Large intestine (tissue), 3 donors: ENCODE data around the gene PINK1. TPM values are rescaled to one million over a fixed set of nuclear protein-coding genes. Genes with fewer than 3 reads are reported as not detected.

Experiments used
- DNase-seq, 2 donors: peaks; one replicate each; pipeline versions ENCODE4 v3.0.0 to v3.0.0-alpha.2; 2013
- H3K27ac ChIP-seq: one replicate; pipeline ENCODE4 v1.5.1; 2013; ENCODE audit warnings: low read length
- H3K27me3 ChIP-seq: 2 replicates; pipeline ENCODE4 v1.6.1; 2013; ENCODE audit warnings: low read length; ENCODE audit not compliant: control insufficient read depth, insufficient read depth
- H3K36me3 ChIP-seq: 2 replicates; pipeline ENCODE4 v1.6.1; 2013; ENCODE audit warnings: low read length; ENCODE audit not compliant: control insufficient read depth, insufficient read depth
- H3K4me1 ChIP-seq: one replicate; pipeline ENCODE4 v1.6.1; 2013; ENCODE audit warnings: low read length; ENCODE audit not compliant: control insufficient read depth, insufficient read depth
- H3K4me3 ChIP-seq: one replicate; pipeline ENCODE4 v1.5.1; 2013; ENCODE audit warnings: low read length
- H3K9me3 ChIP-seq: one replicate; pipeline ENCODE4 v1.6.1; 2013; ENCODE audit warnings: mild to moderate bottlenecking, low read depth, low read length, moderate library complexity; ENCODE audit not compliant: control insufficient read depth
- WGBS: methylation state at CpG from one replicate; pipeline ENCODE4 v1.1.5; 2013; ENCODE audit warnings: low lambda C conversion rate; ENCODE audit not compliant: insufficient coverage; 5-methylcytosine and 5-hydroxymethylcytosine counted together
- polyA plus RNA-seq: library from polyadenylated mRNA; unstranded; fragments of 120-200 nt; gene quantifications from one replicate; pipeline ENCODE4 v1.2.1, GENCODE V29; 2013

PINK1 gene
- polyA plus RNA-seq, 1 donor: 36.3 TPM

- Histone ChIP-seq H3K27me3 (no peaks in the 10 kb centered on the region), H3K4me1 (peaks cover 13% of the 10 kb centered on the region), H3K36me3 (peaks cover 23% of the 10 kb centered on the region), H3K4me3 (peak within 1 kb of the TSS; percentile 98), H3K9me3 (peaks cover 5% of the 10 kb centered on the region), H3K27ac (peak within 1 kb of the TSS; percentile 53)
- WGBS: no CpG with 5 or more reads among the region's 58 CpGs
- DNase-seq: peak; percentile 96 to 98
Measured at GRCh38 chr1:20661207-20662109, 28.2 kb downstream of the PINK1 start, which contains the start of gene DDOST. Gene DDOST, minus strand, starts transcription at chr1:20661369. Its CDS starts 19 bp downstream, at chr1:20661350.

- no peak for DNase-seq
- H3K27ac ChIP-seq: peak overlapping the region; percentile 53
- peak overlapping the region; percentile 98 for H3K4me3 ChIP-seq
- H3K4me1 ChIP-seq: peaks cover 13% of the 10 kb centered on the region
- WGBS: no CpG with 5 or more reads among the region's 7 CpGs
- H3K36me3 ChIP-seq: peaks cover 17% of the 10 kb centered on the region
- H3K9me3 ChIP-seq: peaks cover 5% of the 10 kb centered on the region
- no peaks in the 10 kb centered on the region for H3K27me3 ChIP-seq
Measured at GRCh38 chr1:20662110-20662475, 28.8 kb downstream of the PINK1 start.

- Histone ChIP-seq H3K9me3 (peaks cover 5% of the 10 kb centered on the region), H3K4me3 (no peak overlapping the region), H3K27me3 (no peaks in the 10 kb centered on the region), H3K36me3 (peaks cover 4% of the 10 kb centered on the region), H3K27ac (no peak overlapping the region), H3K4me1 (peaks cover 13% of the 10 kb centered on the region)
- no peak for DNase-seq
- WGBS: no CpG with 5 or more reads among the region's 1 CpG
Measured at GRCh38 chr1:20663365-20663764, 30.1 kb downstream of the PINK1 start.

- H3K4me1 ChIP-seq: peaks cover 13% of the 10 kb centered on the region
- no peak overlapping the region for H3K4me3 ChIP-seq
- H3K27me3 ChIP-seq: no peaks in the 10 kb centered on the region
- H3K27ac ChIP-seq: no peak overlapping the region
- no CpG with 5 or more reads among the region's 12 CpGs for WGBS
- no peak for DNase-seq
- H3K9me3 ChIP-seq: peaks cover 5% of the 10 kb centered on the region
- H3K36me3 ChIP-seq: peaks cover 3% of the 10 kb centered on the region
Measured at GRCh38 chr1:20663969-20664715, 30.9 kb downstream of the PINK1 start.

- H3K4me1 ChIP-seq: peaks cover 7% of the 10 kb centered on the region
- WGBS: no CpG with 5 or more reads among the region's 12 CpGs
- H3K27ac ChIP-seq: no peak overlapping the region
- H3K36me3 ChIP-seq: no peaks in the 10 kb centered on the region
- H3K27me3 ChIP-seq: no peaks in the 10 kb centered on the region
- no peak for DNase-seq
- H3K9me3 ChIP-seq: peaks cover 5% of the 10 kb centered on the region
- H3K4me3 ChIP-seq: no peak overlapping the region
Measured at GRCh38 chr1:20665726-20666125, 32.5 kb downstream of the PINK1 start.

- WGBS: no CpG with 5 or more reads among the region's 16 CpGs
- H3K9me3 ChIP-seq: peaks cover 2% of the 10 kb centered on the region
- H3K36me3 ChIP-seq: no peaks in the 10 kb centered on the region
- DNase-seq: no peak
- no peaks in the 10 kb centered on the region for H3K27me3 ChIP-seq
- no peak overlapping the region for H3K4me3 ChIP-seq
- H3K4me1 ChIP-seq: peaks cover 7% of the 10 kb centered on the region
- no peak overlapping the region for H3K27ac ChIP-seq
Measured at GRCh38 chr1:20666146-20666545, 32.9 kb downstream of the PINK1 start.

GRCh38 chr1:20666804-20667203, 33.5 kb downstream of the PINK1 start:
- no CpG with 5 or more reads among the region's 1 CpG for whole genome bisulfite sequencing
- Histone ChIP-seq H3K4me3 (no peak overlapping the region), H3K27me3 (no peaks in the 10 kb centered on the region), H3K4me1 (peaks cover 7% of the 10 kb centered on the region), H3K9me3 (no peaks in the 10 kb centered on the region), H3K27ac (no peak overlapping the region), H3K36me3 (no peaks in the 10 kb centered on the region)
- DNase-seq: no peak

GRCh38 chr1:20668581-20668980, 35.3 kb downstream of the PINK1 start:
- Histone ChIP-seq H3K36me3 (no peaks in the 10 kb centered on the region), H3K27me3 (no peaks in the 10 kb centered on the region), H3K4me1 (no peaks in the 10 kb centered on the region), H3K4me3 (no peak overlapping the region), H3K9me3 (no peaks in the 10 kb centered on the region), H3K27ac (no peak overlapping the region)
- no peak for DNase-seq
- no CpG with 5 or more reads among the region's 1 CpG for WGBS

- Histone ChIP-seq H3K27ac (no peak overlapping the region), H3K4me1 (no peaks in the 10 kb centered on the region), H3K27me3 (no peaks in the 10 kb centered on the region), H3K4me3 (no peak overlapping the region), H3K36me3 (no peaks in the 10 kb centered on the region), H3K9me3 (no peaks in the 10 kb centered on the region)
- WGBS: no CpG with 5 or more reads among the region's 5 CpGs
- DNase-seq: no peak
Measured at GRCh38 chr1:20670936-20671335, 37.7 kb downstream of the PINK1 start.

- Histone ChIP-seq H3K27ac (no peak overlapping the region), H3K36me3 (no peaks in the 10 kb centered on the region), H3K27me3 (no peaks in the 10 kb centered on the region), H3K4me3 (no peak overlapping the region), H3K4me1 (no peaks in the 10 kb centered on the region), H3K9me3 (no peaks in the 10 kb centered on the region)
- no peak for DNase-seq
- whole genome bisulfite sequencing: no CpG with 5 or more reads among the region's 4 CpGs
Measured at GRCh38 chr1:20672265-20672632, 39.0 kb downstream of the PINK1 start.
